ENCODE data around the gene GTPBP2. TPM values are rescaled to one million over a fixed set of nuclear protein-coding genes. Genes with fewer than 3 reads are reported as not detected.

The GTPBP2 gene
- total and polyA plus RNA-seq, 2 of the 13 experiments (the other 11 are each of a cell fraction or from before 2014, with no cell fraction given): 26.9 to 88.2 TPM

DNA sequence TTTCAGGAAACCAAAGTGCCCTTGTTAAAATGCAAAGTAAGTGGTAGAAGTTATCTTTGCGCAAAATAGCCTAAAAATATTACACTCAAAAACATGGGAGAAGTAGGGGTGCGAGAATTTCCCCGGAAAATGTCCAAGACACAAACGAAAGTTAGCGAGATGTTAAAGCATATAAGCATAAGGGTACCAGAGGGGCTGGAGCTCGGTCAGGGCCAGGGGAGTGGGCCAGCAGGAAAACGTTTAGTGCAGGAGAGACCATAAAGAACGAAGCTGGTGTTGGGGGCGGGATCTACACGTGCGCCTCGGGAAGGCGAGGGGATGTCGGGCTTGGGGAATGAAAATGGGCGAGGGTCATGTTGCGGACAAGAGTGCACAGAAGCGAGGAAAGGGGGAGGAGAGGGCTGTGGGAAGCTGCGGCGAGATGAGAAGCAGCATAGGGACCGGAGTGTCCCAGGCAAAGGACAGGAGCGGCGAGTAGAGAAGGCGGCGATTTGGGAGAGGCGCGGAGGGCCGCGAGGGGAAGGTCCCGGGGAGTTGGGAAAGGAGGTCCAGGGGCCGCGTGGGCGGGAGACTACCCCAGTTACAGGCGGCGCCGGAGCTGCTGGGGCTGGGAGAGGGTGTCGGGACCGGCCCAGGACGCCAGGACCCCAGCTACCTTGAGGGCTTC lies 53.8 kb downstream of the GTPBP2 start (continued):
- TF ChIP-seq, protein P1, sequence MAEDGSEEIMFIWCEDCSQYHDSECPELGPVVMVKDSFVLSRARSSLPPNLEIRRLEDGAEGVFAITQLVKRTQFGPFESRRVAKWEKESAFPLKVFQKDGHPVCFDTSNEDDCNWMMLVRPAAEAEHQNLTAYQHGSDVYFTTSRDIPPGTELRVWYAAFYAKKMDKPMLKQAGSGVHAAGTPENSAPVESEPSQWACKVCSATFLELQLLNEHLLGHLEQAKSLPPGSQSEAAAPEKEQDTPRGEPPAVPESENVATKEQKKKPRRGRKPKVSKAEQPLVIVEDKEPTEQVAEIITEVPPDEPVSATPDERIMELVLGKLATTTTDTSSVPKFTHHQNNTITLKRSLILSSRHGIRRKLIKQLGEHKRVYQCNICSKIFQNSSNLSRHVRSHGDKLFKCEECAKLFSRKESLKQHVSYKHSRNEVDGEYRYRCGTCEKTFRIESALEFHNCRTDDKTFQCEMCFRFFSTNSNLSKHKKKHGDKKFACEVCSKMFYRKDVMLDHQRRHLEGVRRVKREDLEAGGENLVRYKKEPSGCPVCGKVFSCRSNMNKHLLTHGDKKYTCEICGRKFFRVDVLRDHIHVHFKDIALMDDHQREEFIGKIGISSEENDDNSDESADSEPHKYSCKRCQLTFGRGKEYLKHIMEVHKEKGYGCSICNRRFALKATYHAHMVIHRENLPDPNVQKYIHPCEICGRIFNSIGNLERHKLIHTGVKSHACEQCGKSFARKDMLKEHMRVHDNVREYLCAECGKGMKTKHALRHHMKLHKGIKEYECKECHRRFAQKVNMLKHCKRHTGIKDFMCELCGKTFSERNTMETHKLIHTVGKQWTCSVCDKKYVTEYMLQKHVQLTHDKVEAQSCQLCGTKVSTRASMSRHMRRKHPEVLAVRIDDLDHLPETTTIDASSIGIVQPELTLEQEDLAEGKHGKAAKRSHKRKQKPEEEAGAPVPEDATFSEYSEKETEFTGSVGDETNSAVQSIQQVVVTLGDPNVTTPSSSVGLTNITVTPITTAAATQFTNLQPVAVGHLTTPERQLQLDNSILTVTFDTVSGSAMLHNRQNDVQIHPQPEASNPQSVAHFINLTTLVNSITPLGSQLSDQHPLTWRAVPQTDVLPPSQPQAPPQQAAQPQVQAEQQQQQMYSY (CRISPR knock-in tag; IDR thresholded peaks at IDR 0.05): 0 out of 2 replicates have a peak, but pooled peaks have one; percentile 44
- TF ChIP-seq SOX13 (IDR thresholded peaks at IDR 0.05) (no peak), SOX13 (CRISPR knock-in tag; conservative IDR thresholded peaks at IDR 0.05 in 1 of 2, IDR thresholded peaks at IDR 0.05 in 1 of 2) (no peak), MTF2 (CRISPR knock-in tag; IDR thresholded peaks at IDR 0.05; ENCODE audit: borderline replicate concordance) (peak; percentile 20), ZNF564 (CRISPR knock-in tag; IDR thresholded peaks at IDR 0.05) (0 out of 2 replicates have a peak, but pooled peaks have one; percentile 32), ZNF441 (CRISPR knock-in tag; IDR thresholded peaks at IDR 0.05; ENCODE audit: borderline replicate concordance) (peak; percentile 11; the same call in 1 of the 2 replicates), ZSCAN30 (CRISPR knock-in tag; IDR thresholded peaks at IDR 0.05) (peak; percentile 80; the same call in 1 of the 2 replicates), ZNF205 (CRISPR knock-in tag; IDR thresholded peaks at IDR 0.05) (no peak), KLF15 (CRISPR knock-in tag; IDR thresholded peaks at IDR 0.05; ENCODE audit: borderline replicate concordance) (0 out of 2 replicates have a peak, but pooled peaks have one; percentile 76), ZNF253 (CRISPR knock-in tag; IDR thresholded peaks at IDR 0.05; ENCODE audit: borderline replicate concordance) (no peak), ZNF160 (CRISPR knock-in tag; IDR thresholded peaks at IDR 0.05) (0 out of 2 replicates have a peak, but pooled peaks have one; percentile 12)
- TF ChIP-seq, protein P2, sequence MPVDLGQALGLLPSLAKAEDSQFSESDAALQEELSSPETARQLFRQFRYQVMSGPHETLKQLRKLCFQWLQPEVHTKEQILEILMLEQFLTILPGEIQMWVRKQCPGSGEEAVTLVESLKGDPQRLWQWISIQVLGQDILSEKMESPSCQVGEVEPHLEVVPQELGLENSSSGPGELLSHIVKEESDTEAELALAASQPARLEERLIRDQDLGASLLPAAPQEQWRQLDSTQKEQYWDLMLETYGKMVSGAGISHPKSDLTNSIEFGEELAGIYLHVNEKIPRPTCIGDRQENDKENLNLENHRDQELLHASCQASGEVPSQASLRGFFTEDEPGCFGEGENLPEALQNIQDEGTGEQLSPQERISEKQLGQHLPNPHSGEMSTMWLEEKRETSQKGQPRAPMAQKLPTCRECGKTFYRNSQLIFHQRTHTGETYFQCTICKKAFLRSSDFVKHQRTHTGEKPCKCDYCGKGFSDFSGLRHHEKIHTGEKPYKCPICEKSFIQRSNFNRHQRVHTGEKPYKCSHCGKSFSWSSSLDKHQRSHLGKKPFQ (CRISPR knock-in tag; IDR thresholded peaks at IDR 0.05; ENCODE audit: insufficient replicate concordance): peak; percentile 63
- TF ChIP-seq, protein P3, sequence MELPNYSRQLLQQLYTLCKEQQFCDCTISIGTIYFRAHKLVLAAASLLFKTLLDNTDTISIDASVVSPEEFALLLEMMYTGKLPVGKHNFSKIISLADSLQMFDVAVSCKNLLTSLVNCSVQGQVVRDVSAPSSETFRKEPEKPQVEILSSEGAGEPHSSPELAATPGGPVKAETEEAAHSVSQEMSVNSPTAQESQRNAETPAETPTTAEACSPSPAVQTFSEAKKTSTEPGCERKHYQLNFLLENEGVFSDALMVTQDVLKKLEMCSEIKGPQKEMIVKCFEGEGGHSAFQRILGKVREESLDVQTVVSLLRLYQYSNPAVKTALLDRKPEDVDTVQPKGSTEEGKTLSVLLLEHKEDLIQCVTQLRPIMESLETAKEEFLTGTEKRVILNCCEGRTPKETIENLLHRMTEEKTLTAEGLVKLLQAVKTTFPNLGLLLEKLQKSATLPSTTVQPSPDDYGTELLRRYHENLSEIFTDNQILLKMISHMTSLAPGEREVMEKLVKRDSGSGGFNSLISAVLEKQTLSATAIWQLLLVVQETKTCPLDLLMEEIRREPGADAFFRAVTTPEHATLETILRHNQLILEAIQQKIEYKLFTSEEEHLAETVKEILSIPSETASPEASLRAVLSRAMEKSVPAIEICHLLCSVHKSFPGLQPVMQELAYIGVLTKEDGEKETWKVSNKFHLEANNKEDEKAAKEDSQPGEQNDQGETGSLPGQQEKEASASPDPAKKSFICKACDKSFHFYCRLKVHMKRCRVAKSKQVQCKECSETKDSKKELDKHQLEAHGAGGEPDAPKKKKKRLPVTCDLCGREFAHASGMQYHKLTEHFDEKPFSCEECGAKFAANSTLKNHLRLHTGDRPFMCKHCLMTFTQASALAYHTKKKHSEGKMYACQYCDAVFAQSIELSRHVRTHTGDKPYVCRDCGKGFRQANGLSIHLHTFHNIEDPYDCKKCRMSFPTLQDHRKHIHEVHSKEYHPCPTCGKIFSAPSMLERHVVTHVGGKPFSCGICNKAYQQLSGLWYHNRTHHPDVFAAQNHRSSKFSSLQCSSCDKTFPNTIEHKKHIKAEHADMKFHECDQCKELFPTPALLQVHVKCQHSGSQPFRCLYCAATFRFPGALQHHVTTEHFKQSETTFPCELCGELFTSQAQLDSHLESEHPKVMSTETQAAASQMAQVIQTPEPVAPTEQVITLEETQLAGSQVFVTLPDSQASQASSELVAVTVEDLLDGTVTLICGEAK (IDR thresholded peaks at IDR 0.05): no peak
- TF ChIP-seq, protein P3 (CRISPR knock-in tag; IDR thresholded peaks at IDR 0.05): peak; percentile 24; the same call in 1 of the 2 replicates
